HL-60 (cell line): ENCODE results near the gene GLIS1.

Experiments used
- DNase-seq, 2 experiments: peaks; one replicate each; pipeline ENCODE4 v3.0.0-alpha.2; 2010 to 2020; ENCODE audit warnings: low read depth in 1 of 2, low spot score in 1 of 2
- H3K27ac ChIP-seq: fragments of 250-450 bp; sonication (Bioruptor Pico); replicated peaks from 2 replicates; pipeline ENCODE4 v1.5.1; 2020; ENCODE audit warnings: mild to moderate bottlenecking, moderate library complexity
- H3K27me3 ChIP-seq: fragments of 250-450 bp; sonication (Bioruptor Pico); 2 replicates; pipeline ENCODE4 v1.5.1; 2021; ENCODE audit warnings: mild to moderate bottlenecking, moderate library complexity; ENCODE audit not compliant: insufficient read depth, poor library complexity, severe bottlenecking
- H3K4me3 ChIP-seq: replicated peaks from 2 replicates; pipeline ENCODE4 v1.5.1; 2011; ENCODE audit warnings: mild to moderate bottlenecking, control low read depth, low read length; ENCODE audit not compliant: insufficient read depth
- GABPA ChIP-seq: IDR thresholded peaks from 2 replicates; pipeline ENCODE4 v1.6.1; 2012; ENCODE audit warnings: low read depth
- POLR2AphosphoS5 ChIP-seq: IDR thresholded peaks from 2 replicates; pipeline ENCODE4 v1.6.1; 2012; ENCODE audit warnings: low read depth
- SPI1 ChIP-seq: IDR thresholded peaks from 2 replicates; pipeline ENCODE4 v1.6.1; 2012; ENCODE audit warnings: low read depth, mild to moderate bottlenecking, borderline replicate concordance
- TF ChIP-seq, protein P1 (sequence below): IDR thresholded peaks from one replicate; pipeline ENCODE4 v1.5.1; 2011; ENCODE audit warnings: low read length, control low read depth, inconsistent platforms; ENCODE audit not compliant: insufficient read depth
- TF ChIP-seq, protein P2 (sequence below): IDR thresholded peaks from 2 replicates; pipeline ENCODE4 v1.6.1; 2012; ENCODE audit warnings: low read depth; ENCODE audit not compliant: insufficient replicate concordance

Gene GLIS1

DNA sequence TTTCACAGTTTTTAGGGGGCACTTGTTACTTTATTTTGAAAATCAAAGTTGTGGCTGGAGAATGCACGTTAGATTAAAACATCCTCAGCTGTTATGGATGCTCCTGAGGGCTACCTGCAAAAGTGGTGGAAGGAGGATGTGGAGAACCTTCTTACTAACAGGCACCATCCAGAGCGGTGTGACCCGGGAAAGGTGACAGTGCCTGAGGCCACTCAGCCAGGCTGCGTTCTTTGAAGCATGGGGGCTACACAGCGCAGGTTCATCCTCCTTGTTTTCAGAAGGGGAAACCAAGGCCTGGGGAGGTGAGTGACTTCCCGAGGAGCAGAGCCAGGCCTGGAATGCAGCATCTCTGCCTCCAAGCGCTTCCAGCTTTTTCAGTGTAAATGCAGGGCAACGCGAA, 255.8 kb downstream of the GLIS1 start:
- Histone ChIP-seq H3K27me3 (peaks cover 8% of the 10 kb centered on the region), H3K27ac (no peak overlapping the region), H3K4me3 (no peak overlapping the region)
- no peak for DNase-seq
- TF ChIP-seq, protein P1, sequence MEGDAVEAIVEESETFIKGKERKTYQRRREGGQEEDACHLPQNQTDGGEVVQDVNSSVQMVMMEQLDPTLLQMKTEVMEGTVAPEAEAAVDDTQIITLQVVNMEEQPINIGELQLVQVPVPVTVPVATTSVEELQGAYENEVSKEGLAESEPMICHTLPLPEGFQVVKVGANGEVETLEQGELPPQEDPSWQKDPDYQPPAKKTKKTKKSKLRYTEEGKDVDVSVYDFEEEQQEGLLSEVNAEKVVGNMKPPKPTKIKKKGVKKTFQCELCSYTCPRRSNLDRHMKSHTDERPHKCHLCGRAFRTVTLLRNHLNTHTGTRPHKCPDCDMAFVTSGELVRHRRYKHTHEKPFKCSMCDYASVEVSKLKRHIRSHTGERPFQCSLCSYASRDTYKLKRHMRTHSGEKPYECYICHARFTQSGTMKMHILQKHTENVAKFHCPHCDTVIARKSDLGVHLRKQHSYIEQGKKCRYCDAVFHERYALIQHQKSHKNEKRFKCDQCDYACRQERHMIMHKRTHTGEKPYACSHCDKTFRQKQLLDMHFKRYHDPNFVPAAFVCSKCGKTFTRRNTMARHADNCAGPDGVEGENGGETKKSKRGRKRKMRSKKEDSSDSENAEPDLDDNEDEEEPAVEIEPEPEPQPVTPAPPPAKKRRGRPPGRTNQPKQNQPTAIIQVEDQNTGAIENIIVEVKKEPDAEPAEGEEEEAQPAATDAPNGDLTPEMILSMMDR = no peak
- TF ChIP-seq POLR2AphosphoS5 (no peak), SPI1 (no peak), GABPA (no peak)
- TF ChIP-seq, protein P2, sequence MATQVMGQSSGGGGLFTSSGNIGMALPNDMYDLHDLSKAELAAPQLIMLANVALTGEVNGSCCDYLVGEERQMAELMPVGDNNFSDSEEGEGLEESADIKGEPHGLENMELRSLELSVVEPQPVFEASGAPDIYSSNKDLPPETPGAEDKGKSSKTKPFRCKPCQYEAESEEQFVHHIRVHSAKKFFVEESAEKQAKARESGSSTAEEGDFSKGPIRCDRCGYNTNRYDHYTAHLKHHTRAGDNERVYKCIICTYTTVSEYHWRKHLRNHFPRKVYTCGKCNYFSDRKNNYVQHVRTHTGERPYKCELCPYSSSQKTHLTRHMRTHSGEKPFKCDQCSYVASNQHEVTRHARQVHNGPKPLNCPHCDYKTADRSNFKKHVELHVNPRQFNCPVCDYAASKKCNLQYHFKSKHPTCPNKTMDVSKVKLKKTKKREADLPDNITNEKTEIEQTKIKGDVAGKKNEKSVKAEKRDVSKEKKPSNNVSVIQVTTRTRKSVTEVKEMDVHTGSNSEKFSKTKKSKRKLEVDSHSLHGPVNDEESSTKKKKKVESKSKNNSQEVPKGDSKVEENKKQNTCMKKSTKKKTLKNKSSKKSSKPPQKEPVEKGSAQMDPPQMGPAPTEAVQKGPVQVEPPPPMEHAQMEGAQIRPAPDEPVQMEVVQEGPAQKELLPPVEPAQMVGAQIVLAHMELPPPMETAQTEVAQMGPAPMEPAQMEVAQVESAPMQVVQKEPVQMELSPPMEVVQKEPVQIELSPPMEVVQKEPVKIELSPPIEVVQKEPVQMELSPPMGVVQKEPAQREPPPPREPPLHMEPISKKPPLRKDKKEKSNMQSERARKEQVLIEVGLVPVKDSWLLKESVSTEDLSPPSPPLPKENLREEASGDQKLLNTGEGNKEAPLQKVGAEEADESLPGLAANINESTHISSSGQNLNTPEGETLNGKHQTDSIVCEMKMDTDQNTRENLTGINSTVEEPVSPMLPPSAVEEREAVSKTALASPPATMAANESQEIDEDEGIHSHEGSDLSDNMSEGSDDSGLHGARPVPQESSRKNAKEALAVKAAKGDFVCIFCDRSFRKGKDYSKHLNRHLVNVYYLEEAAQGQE = no peak

DNA sequence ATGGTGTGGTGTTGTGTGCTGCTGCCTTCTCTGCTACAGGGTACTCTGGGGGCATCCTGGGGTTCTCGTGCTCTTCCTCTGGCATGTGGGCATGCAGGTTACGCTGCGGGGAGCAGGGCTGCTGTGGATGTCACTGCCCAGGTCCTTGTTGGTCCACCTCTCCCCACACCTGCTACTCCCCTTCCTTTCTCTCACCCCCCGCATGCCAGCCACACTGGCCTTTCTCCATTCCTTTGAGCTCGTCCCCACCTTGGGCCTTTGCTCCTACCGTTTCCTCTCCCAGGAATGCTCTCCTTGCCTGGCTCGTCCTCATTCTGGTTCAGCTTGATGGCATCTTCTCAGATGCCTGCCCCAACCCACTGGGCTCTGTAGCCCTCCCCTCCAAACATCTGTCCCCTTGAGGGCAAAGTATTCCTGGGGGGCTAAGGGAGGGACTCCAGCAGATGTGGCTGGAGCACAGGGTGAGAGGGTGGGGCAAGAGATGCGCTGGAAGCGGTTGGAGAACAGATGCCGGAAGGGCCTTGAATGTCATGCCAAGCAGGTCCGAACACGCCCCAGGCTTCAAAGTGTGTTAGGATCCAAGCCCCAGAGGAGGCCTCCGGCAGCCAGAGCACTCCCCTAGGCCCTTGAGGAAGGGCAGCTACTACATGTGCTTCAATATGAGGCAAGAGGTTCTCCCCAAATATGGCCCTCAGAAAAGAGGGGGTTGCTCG, 256.4 kb downstream of the GLIS1 start:
- TF ChIP-seq GABPA = no peak
- TF ChIP-seq, protein P1 = no peak
- TF ChIP-seq, protein P2 = no peak
- TF ChIP-seq SPI1 = no peak
- TF ChIP-seq POLR2AphosphoS5 = no peak
- DNase-seq = no peak
- Histone ChIP-seq H3K4me3 (no peak overlapping the region), H3K27me3 (peaks cover 8% of the 10 kb centered on the region), H3K27ac (no peak overlapping the region)

- TF ChIP-seq, protein P1 = no peak
- TF ChIP-seq, protein P2 = no peak
- TF ChIP-seq GABPA = no peak
- TF ChIP-seq SPI1 = no peak
- no peak for TF ChIP-seq POLR2AphosphoS5
- H3K4me3 ChIP-seq = no peak overlapping the region
- peaks cover 5% of the 10 kb centered on the region for H3K27me3 ChIP-seq
- H3K27ac ChIP-seq = no peak overlapping the region
- DNase-seq = no peak
These were observed 257.5 kb downstream of the GLIS1 start for GRCh38 chr1:53481456-53481855.
